ENCODE results near the gene CMKLR1.
A peak's percentile ranks its signal among the peaks of the same experiment; 100 is the strongest.

DNA sequence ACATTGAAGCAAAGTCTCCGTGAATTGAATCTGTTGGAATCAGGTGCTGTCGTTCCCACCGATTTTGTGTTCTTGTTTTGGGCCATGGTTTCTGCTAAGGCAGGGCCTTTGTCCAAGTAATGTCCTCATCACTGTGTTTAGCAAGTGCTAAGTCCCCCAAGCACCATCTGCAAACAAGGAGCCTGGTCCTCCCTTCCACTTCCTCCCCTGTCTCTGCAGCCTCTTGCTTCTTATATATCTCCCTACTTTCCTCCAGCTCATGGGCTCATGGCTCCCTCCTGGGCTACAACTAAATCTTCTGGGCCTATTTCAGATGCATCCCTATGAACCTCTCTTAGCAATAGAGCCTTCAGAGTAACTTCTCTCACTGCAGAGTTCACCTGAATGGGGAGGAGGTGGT lies 25.8 kb upstream of the CMKLR1 start:
- TF ChIP-seq, protein P1, sequence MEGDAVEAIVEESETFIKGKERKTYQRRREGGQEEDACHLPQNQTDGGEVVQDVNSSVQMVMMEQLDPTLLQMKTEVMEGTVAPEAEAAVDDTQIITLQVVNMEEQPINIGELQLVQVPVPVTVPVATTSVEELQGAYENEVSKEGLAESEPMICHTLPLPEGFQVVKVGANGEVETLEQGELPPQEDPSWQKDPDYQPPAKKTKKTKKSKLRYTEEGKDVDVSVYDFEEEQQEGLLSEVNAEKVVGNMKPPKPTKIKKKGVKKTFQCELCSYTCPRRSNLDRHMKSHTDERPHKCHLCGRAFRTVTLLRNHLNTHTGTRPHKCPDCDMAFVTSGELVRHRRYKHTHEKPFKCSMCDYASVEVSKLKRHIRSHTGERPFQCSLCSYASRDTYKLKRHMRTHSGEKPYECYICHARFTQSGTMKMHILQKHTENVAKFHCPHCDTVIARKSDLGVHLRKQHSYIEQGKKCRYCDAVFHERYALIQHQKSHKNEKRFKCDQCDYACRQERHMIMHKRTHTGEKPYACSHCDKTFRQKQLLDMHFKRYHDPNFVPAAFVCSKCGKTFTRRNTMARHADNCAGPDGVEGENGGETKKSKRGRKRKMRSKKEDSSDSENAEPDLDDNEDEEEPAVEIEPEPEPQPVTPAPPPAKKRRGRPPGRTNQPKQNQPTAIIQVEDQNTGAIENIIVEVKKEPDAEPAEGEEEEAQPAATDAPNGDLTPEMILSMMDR (IDR thresholded peaks at IDR 0.05; ENCODE audit: insufficient read depth, low read length) = no peak
- no peak for TF ChIP-seq GABPA (IDR thresholded peaks at IDR 0.05; ENCODE audit: low read depth)
- TF ChIP-seq, protein P2, sequence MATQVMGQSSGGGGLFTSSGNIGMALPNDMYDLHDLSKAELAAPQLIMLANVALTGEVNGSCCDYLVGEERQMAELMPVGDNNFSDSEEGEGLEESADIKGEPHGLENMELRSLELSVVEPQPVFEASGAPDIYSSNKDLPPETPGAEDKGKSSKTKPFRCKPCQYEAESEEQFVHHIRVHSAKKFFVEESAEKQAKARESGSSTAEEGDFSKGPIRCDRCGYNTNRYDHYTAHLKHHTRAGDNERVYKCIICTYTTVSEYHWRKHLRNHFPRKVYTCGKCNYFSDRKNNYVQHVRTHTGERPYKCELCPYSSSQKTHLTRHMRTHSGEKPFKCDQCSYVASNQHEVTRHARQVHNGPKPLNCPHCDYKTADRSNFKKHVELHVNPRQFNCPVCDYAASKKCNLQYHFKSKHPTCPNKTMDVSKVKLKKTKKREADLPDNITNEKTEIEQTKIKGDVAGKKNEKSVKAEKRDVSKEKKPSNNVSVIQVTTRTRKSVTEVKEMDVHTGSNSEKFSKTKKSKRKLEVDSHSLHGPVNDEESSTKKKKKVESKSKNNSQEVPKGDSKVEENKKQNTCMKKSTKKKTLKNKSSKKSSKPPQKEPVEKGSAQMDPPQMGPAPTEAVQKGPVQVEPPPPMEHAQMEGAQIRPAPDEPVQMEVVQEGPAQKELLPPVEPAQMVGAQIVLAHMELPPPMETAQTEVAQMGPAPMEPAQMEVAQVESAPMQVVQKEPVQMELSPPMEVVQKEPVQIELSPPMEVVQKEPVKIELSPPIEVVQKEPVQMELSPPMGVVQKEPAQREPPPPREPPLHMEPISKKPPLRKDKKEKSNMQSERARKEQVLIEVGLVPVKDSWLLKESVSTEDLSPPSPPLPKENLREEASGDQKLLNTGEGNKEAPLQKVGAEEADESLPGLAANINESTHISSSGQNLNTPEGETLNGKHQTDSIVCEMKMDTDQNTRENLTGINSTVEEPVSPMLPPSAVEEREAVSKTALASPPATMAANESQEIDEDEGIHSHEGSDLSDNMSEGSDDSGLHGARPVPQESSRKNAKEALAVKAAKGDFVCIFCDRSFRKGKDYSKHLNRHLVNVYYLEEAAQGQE (IDR thresholded peaks at IDR 0.05; ENCODE audit: insufficient replicate concordance, low read depth) = no peak
- peak; percentile 57; the same call in 1 of the 2 replicates for TF ChIP-seq SPI1 (IDR thresholded peaks at IDR 0.05; ENCODE audit: borderline replicate concordance, low read depth)
- TF ChIP-seq POLR2AphosphoS5 (IDR thresholded peaks at IDR 0.05; ENCODE audit: low read depth) = no peak
